HG03159 (cell line): ENCODE data around the gene SH3PXD2A.
"Not testable (repeated sequence)": the region's sequence is repeated elsewhere in the genome, so short reads cannot be mapped to it uniquely, and the experiment has no call there.

ENCODE experiments used
- ATAC-seq: cut with Tn5 transposase; IDR thresholded peaks from one replicate; pipeline ENCODE4 v1.9.1; 2021; ENCODE audit warnings: mild to moderate bottlenecking, moderate library complexity; ENCODE audit not compliant: unreplicated experiment

The SH3PXD2A gene

GRCh38 chr10:103613616-103614015 lies 241.8 kb downstream of the SH3PXD2A start:
- ATAC-seq: no peak

- no peak for ATAC-seq
Observed at GRCh38 chr10:103612462-103613365, 242.7 kb downstream of the SH3PXD2A start.

GRCh38 chr10:103610921-103611511 lies 244.4 kb downstream of the SH3PXD2A start:
- ATAC-seq: no peak

- no peak for ATAC-seq
Observed at GRCh38 chr10:103610083-103610472, 245.3 kb downstream of the SH3PXD2A start.

GRCh38 chr10:103609231-103610082 lies 245.9 kb downstream of the SH3PXD2A start:
- ATAC-seq: no peak

- not testable (repeated sequence) for ATAC-seq
Observed at GRCh38 chr10:103608056-103608455, 247.3 kb downstream of the SH3PXD2A start.

GRCh38 chr10:103607051-103607450 lies 248.3 kb downstream of the SH3PXD2A start:
- not testable (repeated sequence) for ATAC-seq

- not testable (repeated sequence) for ATAC-seq
Observed at GRCh38 chr10:103606097-103606438, 249.3 kb downstream of the SH3PXD2A start.

GRCh38 chr10:103605359-103606096 lies 249.8 kb downstream of the SH3PXD2A start:
- ATAC-seq: no peak

GRCh38 chr10:103603382-103603781 lies 252.0 kb downstream of the SH3PXD2A start:
- no peak for ATAC-seq

GRCh38 chr10:103602852-103603155 lies 252.6 kb downstream of the SH3PXD2A start:
- no peak for ATAC-seq

GRCh38 chr10:103602028-103602851 lies 253.1 kb downstream of the SH3PXD2A start:
- ATAC-seq: no peak

- no peak for ATAC-seq
Observed at GRCh38 chr10:103600956-103601569, 254.3 kb downstream of the SH3PXD2A start.

- no peak for ATAC-seq
Observed at GRCh38 chr10:103600325-103600724, 255.1 kb downstream of the SH3PXD2A start.

- ATAC-seq: no peak
Observed at GRCh38 chr10:103599907-103600306, 255.5 kb downstream of the SH3PXD2A start.

GRCh38 chr10:103599211-103599610 lies 256.2 kb downstream of the SH3PXD2A start:
- ATAC-seq: no peak

- ATAC-seq: no peak
Observed at GRCh38 chr10:103598654-103599115, 256.7 kb downstream of the SH3PXD2A start.

GRCh38 chr10:103597003-103597402 lies 258.4 kb downstream of the SH3PXD2A start:
- ATAC-seq: no peak

GRCh38 chr10:103595933-103596726 lies 259.2 kb downstream of the SH3PXD2A start:
- ATAC-seq: no peak
